H1 (cell line): ENCODE results near the gene CCDC33. TPM values are rescaled to one million over a fixed set of nuclear protein-coding genes. Genes with fewer than 3 reads are reported as not detected.

Experiments used
- CTCF ChIA-PET: fragments of 300-600 bp; sonication (Branson Sonifier 250); formaldehyde crosslinking; loops from one replicate; lab custom pipeline; 2021; ENCODE audit not compliant: partially characterized antibody; lab: Charles Lee
- POLR2A ChIA-PET: fragments of 300-600 bp; sonication (Branson Sonifier 250); formaldehyde crosslinking; loops from one replicate; lab custom pipeline; 2021; ENCODE audit warnings: inconsistent platforms; ENCODE audit not compliant: partially characterized antibody; lab: Charles Lee
- DNase-seq, 2 experiments: peaks; one replicate each; pipeline versions ENCODE4 v3.0.0 to v3.0.0-alpha.2; 2010 to 2022; ENCODE audit warnings: low spot score in 2 of 2, low read depth in 1 of 2, mixed read lengths in 1 of 2
- FAIRE-seq: peaks from 2 replicates; lab custom pipeline; 2011; peaks lifted over from hg19 to GRCh38; lab: Jason Lieb, UNC
- H2AFZ ChIP-seq: 2 replicates; pipeline ENCODE4 v1.8.1; 2012; ENCODE audit warnings: low read length, inconsistent platforms
- H2AK5ac ChIP-seq: 2 replicates; pipeline ENCODE4 v1.6.1; 2013; ENCODE audit warnings: low read depth, low read length
- H2BK120ac ChIP-seq: replicated peaks from 2 replicates; pipeline ENCODE3; 2013; ENCODE audit warnings: low read depth, low read length, inconsistent platforms
- H2BK12ac ChIP-seq: 2 replicates; pipeline ENCODE4 v1.6.1; 2013; ENCODE audit warnings: low read depth, low read length
- H2BK15ac ChIP-seq: 2 replicates; pipeline ENCODE4 v1.6.1; 2013; ENCODE audit warnings: low read length
- H2BK20ac ChIP-seq: 2 replicates; pipeline ENCODE4 v1.6.1; 2013; ENCODE audit warnings: low read length
- H2BK5ac ChIP-seq: 2 replicates; pipeline ENCODE4 v1.6.1; 2013; ENCODE audit warnings: low read depth, low read length
- H3K14ac ChIP-seq: 2 replicates; pipeline ENCODE4 v1.6.1; 2013; ENCODE audit warnings: inconsistent platforms; ENCODE audit not compliant: insufficient read length
- H3K18ac ChIP-seq: 2 replicates; pipeline ENCODE4 v1.6.1; 2013; ENCODE audit warnings: low read length; ENCODE audit errors: extremely low read depth
- H3K23ac ChIP-seq: 2 replicates; pipeline ENCODE4 v1.6.1; 2013; ENCODE audit warnings: inconsistent platforms; ENCODE audit not compliant: insufficient read length
- H3K23me2 ChIP-seq: 2 replicates; pipeline ENCODE4 v1.6.1; 2013; ENCODE audit warnings: low read depth, low read length
- H3K27ac ChIP-seq: 2 replicates; pipeline ENCODE4 v1.6.1; 2011; ENCODE audit warnings: low read depth, low read length, inconsistent platforms
- H3K27me3 ChIP-seq, 4 experiments: replicated peaks in 1 of 4; 1 replicate in 1 of 4; 2 replicates in 3 of 4; pipeline versions ENCODE4 v1.6.1 to v1.8.1; 2011 to 2013; ENCODE audit warnings: low read length in 3 of 4, mild to moderate bottlenecking in 3 of 4, inconsistent platforms in 2 of 4, mixed read lengths in 2 of 4, moderate library complexity in 1 of 4; ENCODE audit not compliant: control insufficient read depth in 3 of 4, insufficient read depth in 3 of 4; ENCODE audit errors: extremely low read depth in 1 of 4
- H3K36me3 ChIP-seq, 4 experiments: 2 replicates each; pipeline versions ENCODE4 v1.6.1 to v1.8.1; 2011 to 2013; ENCODE audit warnings: mild to moderate bottlenecking in 4 of 4, low read length in 3 of 4, moderate library complexity in 2 of 4, control low read depth in 1 of 4, inconsistent platforms in 1 of 4; ENCODE audit not compliant: insufficient read depth in 4 of 4, control insufficient read depth in 2 of 4
- H3K4ac ChIP-seq: replicated peaks from 2 replicates; pipeline ENCODE3; 2013; ENCODE audit warnings: low read length, low read depth, mixed read lengths, inconsistent platforms; ENCODE audit not compliant: insufficient read length
- H3K4me1 ChIP-seq, 4 experiments: replicated peaks in 1 of 4; 1 replicate in 1 of 4; 2 replicates in 3 of 4; pipeline versions ENCODE4 v1.6.1 to v1.8.1; 2011 to 2013; ENCODE audit warnings: low read length in 3 of 4, inconsistent platforms in 2 of 4, mixed read lengths in 1 of 4; ENCODE audit not compliant: insufficient read depth in 4 of 4, control insufficient read depth in 3 of 4
- H3K4me2 ChIP-seq, 2 experiments: 2 replicates each; pipeline versions ENCODE4 v1.6.1 to v1.8.1; 2011 to 2013; ENCODE audit warnings: low read depth in 2 of 2, low read length in 2 of 2, control low read depth in 1 of 2, inconsistent platforms in 1 of 2, mild to moderate bottlenecking in 1 of 2; ENCODE audit not compliant: insufficient read depth in 1 of 2
- H3K4me3 ChIP-seq, 4 experiments: fragments of 200-600, 300-600 bp in 1 of 4; sonication (generic), shearing (Covaris generic), sonication (Bioruptor Twin) in 1 of 4; 2 replicates each; pipeline versions ENCODE4 v1.5.1 to v1.8.1; 2011 to 2016; ENCODE audit warnings: low read length in 4 of 4, low read depth in 3 of 4, control low read depth in 2 of 4, inconsistent platforms in 2 of 4, mild to moderate bottlenecking in 2 of 4, mixed read lengths in 1 of 4, moderate library complexity in 1 of 4; ENCODE audit not compliant: insufficient read depth in 2 of 4; ENCODE audit errors: extremely low read depth in 1 of 4
- H3K56ac ChIP-seq: replicated peaks from 2 replicates; pipeline ENCODE3; 2013; ENCODE audit warnings: low read depth, mild to moderate bottlenecking, mixed read lengths, low read length, inconsistent platforms; ENCODE audit not compliant: insufficient read length
- H3K79me1 ChIP-seq: 2 replicates; pipeline ENCODE4 v1.6.1; 2013; ENCODE audit warnings: low read depth, low read length, control low read depth
- H3K79me2 ChIP-seq, 2 experiments: 2 replicates each; pipeline versions ENCODE4 v1.6.1 to v1.8.1; 2012 to 2013; ENCODE audit warnings: low read length in 2 of 2, mild to moderate bottlenecking in 2 of 2, inconsistent platforms in 1 of 2; ENCODE audit not compliant: insufficient read depth in 2 of 2, control insufficient read depth in 1 of 2
- H3K9ac ChIP-seq, 4 experiments: replicated peaks in 1 of 4; 1 replicate in 1 of 4; 2 replicates in 3 of 4; pipeline versions ENCODE4 v1.6.1 to v1.8.1; 2011 to 2013; ENCODE audit warnings: low read depth in 3 of 4, low read length in 3 of 4, control low read depth in 2 of 4, mild to moderate bottlenecking in 2 of 4, moderate library complexity in 2 of 4, inconsistent platforms in 1 of 4; ENCODE audit errors: extremely low read depth in 1 of 4
- H3K9me3 ChIP-seq, 2 experiments: 2 replicates each; pipeline versions ENCODE4 v1.6.1 to v1.8.1; 2012 to 2013; ENCODE audit warnings: mild to moderate bottlenecking in 2 of 2, moderate library complexity in 2 of 2, control low read depth in 1 of 2, inconsistent platforms in 1 of 2, low read depth in 1 of 2, low read length in 1 of 2, mixed read lengths in 1 of 2; ENCODE audit not compliant: insufficient read depth in 2 of 2
- H4K20me1 ChIP-seq, 2 experiments: replicated peaks in 1 of 2; 2 replicates each; pipeline versions ENCODE3 to v1.8.1; 2011 to 2013; ENCODE audit warnings: inconsistent platforms in 2 of 2, low read length in 2 of 2, mild to moderate bottlenecking in 1 of 2; ENCODE audit not compliant: insufficient read depth in 2 of 2, control insufficient read depth in 1 of 2
- H4K5ac ChIP-seq: 2 replicates; pipeline ENCODE4 v1.6.1; 2013; ENCODE audit warnings: low read length, low read depth, mixed read lengths, inconsistent platforms; ENCODE audit not compliant: insufficient read length
- H4K8ac ChIP-seq: 2 replicates; pipeline ENCODE4 v1.8.0; 2013; ENCODE audit warnings: mild to moderate bottlenecking, moderate library complexity, low read length, inconsistent platforms; ENCODE audit not compliant: insufficient read depth; ENCODE audit errors: extremely low read depth
- H4K91ac ChIP-seq: replicated peaks from 2 replicates; pipeline ENCODE3; 2013; ENCODE audit warnings: low read length, mixed read lengths, inconsistent platforms; ENCODE audit not compliant: insufficient read length
- CEBPB ChIP-seq: IDR thresholded peaks from 2 replicates; pipeline ENCODE4 v1.6.1; 2012; ENCODE audit warnings: low read depth, low read length
- HDAC2 ChIP-seq, 2 experiments: fragments of 300-600 bp in 1 of 2; sonication (generic) in 1 of 2; IDR thresholded peaks; 2 replicates each; pipeline ENCODE4 v1.6.1; 2011 to 2012; ENCODE audit warnings: low read depth in 2 of 2, low read length in 2 of 2, mild to moderate bottlenecking in 2 of 2, moderate library complexity in 2 of 2, borderline replicate concordance in 1 of 2, inconsistent platforms in 1 of 2
- HDAC6 ChIP-seq: IDR thresholded peaks from one replicate; pipeline ENCODE4 v1.7.1; 2012; ENCODE audit warnings: low read depth, mild to moderate bottlenecking, inconsistent platforms, low read length, moderate library complexity
- KDM5A ChIP-seq: fragments of 200-600 bp; IDR thresholded peaks from 2 replicates; pipeline ENCODE4 v1.7.1; 2012; ENCODE audit warnings: mild to moderate bottlenecking, low read length, inconsistent platforms, mixed read lengths
- POLR2A ChIP-seq, 2 experiments: IDR thresholded peaks; 1 replicate in 1 of 2; 2 replicates in 1 of 2; pipeline ENCODE4 v1.6.1; 2011; ENCODE audit warnings: low read depth in 2 of 2, low read length in 2 of 2, mild to moderate bottlenecking in 2 of 2; ENCODE audit errors: control extremely low read depth in 1 of 2
- SIRT6 ChIP-seq: IDR thresholded peaks from one replicate; pipeline ENCODE4 v1.7.1; 2012; ENCODE audit warnings: low read length, inconsistent platforms
- SIX5 ChIP-seq: IDR thresholded peaks from 2 replicates; pipeline ENCODE4 v1.6.1; 2011; ENCODE audit warnings: mild to moderate bottlenecking, low read depth, low read length
- YY1 ChIP-seq: IDR thresholded peaks from 2 replicates; pipeline ENCODE4 v1.6.1; 2011; ENCODE audit warnings: low read depth, mild to moderate bottlenecking, low read length
- WGBS, 2 experiments: shearing (Covaris generic) in 1 of 2; methylation state at CpG; one replicate each; pipeline versions ENCODE4 v1.1.6 to v1.1.7; 2013 to 2015; ENCODE audit warnings: low lambda C conversion rate in 2 of 2, mixed read lengths in 2 of 2, inconsistent platforms in 1 of 2, low coverage in 1 of 2, missing lambda C conversion rate in 1 of 2; ENCODE audit not compliant: insufficient replicate concordance in 2 of 2, insufficient coverage in 1 of 2, insufficient read length in 1 of 2; ENCODE audit errors: extremely low coverage in 1 of 2, missing lambda C conversion rate in 1 of 2; 5-methylcytosine and 5-hydroxymethylcytosine counted together
- polyA plus RNA-seq, 7 experiments: library from polyadenylated mRNA; depleted of rRNA in 3 of 7; stranded (reverse) in 5 of 7; unstranded in 2 of 7; fragments of >200 nt in 5 of 7; fragments of 200-250 nt in 2 of 7; gene quantifications; 1 replicate in 5 of 7; 2 replicates in 1 of 7; 4 replicates in 1 of 7; pipeline versions ENCODE4 v1.2.1 to v1.2.3, GENCODE V29; 2011 to 2013; ENCODE audit warnings: missing spikeins in 2 of 7, mixed read lengths in 2 of 7
- total RNA-seq: library from RNA; stranded (reverse); fragmentation: NEBNext Ultra II Directional; extraction: Animal tissue kit (Norgen Biotek cat#: 25700); gene quantifications from 2 replicates; pipeline ENCODE4 v1.2.1, GENCODE V29; 2021
- TF ChIP-seq, protein P1 (sequence below): IDR thresholded peaks from 2 replicates; pipeline ENCODE4 v1.6.1; 2012; ENCODE audit warnings: low read length, inconsistent platforms
- TF ChIP-seq, protein P2 (sequence below): IDR thresholded peaks from 2 replicates; pipeline ENCODE4 v1.6.1; 2012; ENCODE audit warnings: inconsistent platforms

The CCDC33 gene
- total and polyA plus RNA-seq, 2 of the 8 experiments (the other 6 are each of a cell fraction or from before 2014, with no cell fraction given) = 2.0 to 2.7 TPM

DNA sequence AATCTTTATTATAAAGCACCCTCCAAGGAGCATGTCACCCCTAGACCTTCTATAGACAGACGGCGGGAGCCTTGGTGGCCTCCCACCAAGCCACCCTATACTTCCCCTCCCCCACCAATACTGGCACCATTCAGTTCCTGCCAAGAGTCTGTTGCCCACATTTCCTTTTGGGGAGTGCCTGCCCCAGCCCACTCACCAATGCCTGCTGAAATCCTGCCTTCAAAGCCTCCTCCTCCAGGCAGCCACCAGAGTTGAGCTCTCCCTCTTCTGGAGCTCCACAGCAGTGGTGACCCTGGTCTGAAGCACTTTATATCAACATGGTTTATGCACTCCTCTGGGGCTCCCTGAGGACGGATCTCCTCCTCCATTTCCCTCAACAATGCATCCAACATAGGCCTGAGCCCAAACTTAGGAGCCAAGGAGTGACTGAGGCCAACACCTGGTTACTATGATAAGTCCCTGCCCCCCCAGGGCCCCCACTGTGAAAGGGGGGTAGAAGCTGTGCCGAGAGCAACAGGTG lies 8.8 kb downstream of the CCDC33 start:
- Histone ChIP-seq H2BK12ac (no peak overlapping the region), H3K27ac (no peak overlapping the region), H3K4ac (no peak overlapping the region), H2BK15ac (peak overlapping the region; percentile 12; the same call in 1 of the 2 replicates), H3K23ac (no peak overlapping the region), H4K5ac (no peak overlapping the region), H3K4me2 (peak overlapping the region; percentile 55 to 82), H3K36me3 (no peaks in the 10 kb centered on the region), H3K9me3 (no peaks in the 10 kb centered on the region), H3K14ac (no peak overlapping the region), H3K4me1 (peaks cover 0 to 19% (median 14%) of the 10 kb centered on the region in 4 experiments; a peak in 6 of 7 replicates), H3K9ac (no peak overlapping the region), H4K20me1 (no peaks in the 10 kb centered on the region), H2AK5ac (no peak overlapping the region), H3K27me3 (peaks cover 0 to 7% (median 2%) of the 10 kb centered on the region in 4 experiments; a peak in 3 of 7 replicates), H2BK5ac (0 out of 2 replicates have a peak overlapping the region, but pooled peaks have one; percentile 7), H4K91ac (no peak overlapping the region), H3K79me1 (no peaks in the 10 kb centered on the region), H3K18ac (peak overlapping the region; percentile 15; the same call in 1 of the 2 replicates), H2BK20ac (0 out of 2 replicates have a peak overlapping the region, but pooled peaks have one; percentile 1), H3K79me2 (no peaks in the 10 kb centered on the region), H3K23me2 (peaks cover 4% of the 10 kb centered on the region; the same call in 1 of the 2 replicates), H2AFZ (no peak overlapping the region), H3K4me3 (peak overlapping the region; percentile 3 to 59 (median 18); a peak in 5 of 8 replicates), H2BK120ac (peak overlapping the region; percentile 40), H3K56ac (no peak overlapping the region), H4K8ac (no peak overlapping the region)
- DNase-seq = no peak
- POLR2A ChIA-PET = interaction anchor here (1.0 to 2.0 kb wide), 3 partner anchors 14 to 28 kb away, joined by 4 to 11 read pairs (median 6); no protein-coding TSS in a partner anchor
- WGBS, 2 experiments = 65% methylated on average over 4 of the region's 4 CpGs; no CpG with 5 or more reads in 1 of the 2 experiments
- CTCF ChIA-PET = interaction anchor here (0.7 to 5.2 kb wide), 16 partner anchors 8 to 118 kb away, joined by 3 to 24 read pairs (median 4); no protein-coding TSS in a partner anchor
- FAIRE-seq = no peak
- TF ChIP-seq YY1 (no peak), SIRT6 (no peak), HDAC2 (IDR thresholded peaks at IDR 0.05; ENCODE audit: borderline replicate concordance in 1 of 2, low read depth in 2 of 2, low read length in 2 of 2) (no peak), POLR2A (IDR thresholded peaks at IDR 0.05; ENCODE audit: control extremely low read depth in 1 of 2, low read depth in 2 of 2, low read length in 2 of 2) (no peak), SIX5 (no peak), KDM5A (no peak), CEBPB (no peak), HDAC6 (no peak)
- TF ChIP-seq, protein P1, sequence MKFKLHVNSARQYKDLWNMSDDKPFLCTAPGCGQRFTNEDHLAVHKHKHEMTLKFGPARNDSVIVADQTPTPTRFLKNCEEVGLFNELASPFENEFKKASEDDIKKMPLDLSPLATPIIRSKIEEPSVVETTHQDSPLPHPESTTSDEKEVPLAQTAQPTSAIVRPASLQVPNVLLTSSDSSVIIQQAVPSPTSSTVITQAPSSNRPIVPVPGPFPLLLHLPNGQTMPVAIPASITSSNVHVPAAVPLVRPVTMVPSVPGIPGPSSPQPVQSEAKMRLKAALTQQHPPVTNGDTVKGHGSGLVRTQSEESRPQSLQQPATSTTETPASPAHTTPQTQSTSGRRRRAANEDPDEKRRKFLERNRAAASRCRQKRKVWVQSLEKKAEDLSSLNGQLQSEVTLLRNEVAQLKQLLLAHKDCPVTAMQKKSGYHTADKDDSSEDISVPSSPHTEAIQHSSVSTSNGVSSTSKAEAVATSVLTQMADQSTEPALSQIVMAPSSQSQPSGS = no peak
- TF ChIP-seq, protein P2, sequence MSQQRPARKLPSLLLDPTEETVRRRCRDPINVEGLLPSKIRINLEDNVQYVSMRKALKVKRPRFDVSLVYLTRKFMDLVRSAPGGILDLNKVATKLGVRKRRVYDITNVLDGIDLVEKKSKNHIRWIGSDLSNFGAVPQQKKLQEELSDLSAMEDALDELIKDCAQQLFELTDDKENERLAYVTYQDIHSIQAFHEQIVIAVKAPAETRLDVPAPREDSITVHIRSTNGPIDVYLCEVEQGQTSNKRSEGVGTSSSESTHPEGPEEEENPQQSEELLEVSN = no peak
